NCI-H2081 treated with DMSO at 0.1 percent for 48 hours (cell line): Measurements from ENCODE around the gene CD84.
"Not testable (repeated sequence)": the region's sequence is repeated elsewhere in the genome, so short reads cannot be mapped to it uniquely, and the experiment has no call there.

Experiments used
- DNase-seq: peaks from one replicate; lab custom pipeline; 2025; lab: John Stamatoyannopoulos, UW

The CD84 gene

GRCh38 chr1:160540859-160541233 lies 38.5 kb downstream of the CD84 start:
- no peak for DNase-seq

- DNase-seq, result no peak
These were observed 39.1 kb downstream of the CD84 start for GRCh38 chr1:160539990-160540858.

- DNase-seq, result no peak
These were observed 39.7 kb downstream of the CD84 start for GRCh38 chr1:160539684-160539989.

- no peak for DNase-seq
These were observed 40.2 kb downstream of the CD84 start for GRCh38 chr1:160538985-160539651.

GRCh38 chr1:160537714-160538665 lies 41.3 kb downstream of the CD84 start:
- DNase-seq, result no peak

- no peak for DNase-seq
These were observed 44.3 kb downstream of the CD84 start for GRCh38 chr1:160534823-160535605.

GRCh38 chr1:160532557-160532813 lies 46.8 kb downstream of the CD84 start:
- DNase-seq, result not testable (repeated sequence)

- not testable (repeated sequence) for DNase-seq
These were observed 47.3 kb downstream of the CD84 start for GRCh38 chr1:160531809-160532556.

- not testable (repeated sequence) for DNase-seq
These were observed 49.8 kb downstream of the CD84 start for GRCh38 chr1:160529401-160529952.

- DNase-seq, result not testable (repeated sequence)
These were observed 55.5 kb downstream of the CD84 start for GRCh38 chr1:160523789-160524188.

GRCh38 chr1:160522622-160523345 lies 56.5 kb downstream of the CD84 start, which contains the start of gene SLAMF6:
TSS of gene SLAMF6 (minus strand) at chr1:160523255. CDS start at chr1:160523192, 63 bp downstream.
- DNase-seq, result no peak

GRCh38 chr1:160522136-160522535 lies 57.2 kb downstream of the CD84 start:
- DNase-seq, result no peak

GRCh38 chr1:160521554-160521953 lies 57.7 kb downstream of the CD84 start:
- no peak for DNase-seq

- no peak for DNase-seq
These were observed 58.3 kb downstream of the CD84 start for GRCh38 chr1:160520999-160521398.

GRCh38 chr1:160520582-160520981 lies 58.7 kb downstream of the CD84 start:
- no peak for DNase-seq

GRCh38 chr1:160519642-160520435 lies 59.5 kb downstream of the CD84 start:
- DNase-seq, result no peak

GRCh38 chr1:160517519-160517918 lies 61.8 kb downstream of the CD84 start:
- not testable (repeated sequence) for DNase-seq

- not testable (repeated sequence) for DNase-seq
These were observed 63.4 kb downstream of the CD84 start for GRCh38 chr1:160515908-160516307.

GRCh38 chr1:160504651-160505050 lies 74.6 kb downstream of the CD84 start:
- DNase-seq, result no peak
